Gastroesophageal sphincter (tissue), 3 donors: ENCODE results near the gene VPS13D.

Experiments
- CTCF ChIP-seq, 4 experiments: fragments of 200-600 bp in 2 of 4; fragments of 450-650 bp in 2 of 4; sonication (generic) in 1 of 4; IDR thresholded peaks; one replicate each; pipeline ENCODE4 v1.5.1; 2017 to 2019; ENCODE audit warnings: antibody characterized with exemption in 4 of 4, mild to moderate bottlenecking in 2 of 4, moderate library complexity in 2 of 4
- EP300 ChIP-seq: sonication (generic); formaldehyde crosslinking; IDR thresholded peaks from one replicate; pipeline ENCODE4 v1.6.1; 2017; ENCODE audit warnings: antibody characterized with exemption, mild to moderate bottlenecking
- POLR2AphosphoS5 ChIP-seq: sonication (generic); formaldehyde crosslinking; IDR thresholded peaks from one replicate; pipeline ENCODE4 v1.6.1; 2017; ENCODE audit warnings: antibody characterized with exemption

- TF ChIP-seq POLR2AphosphoS5 (peak; percentile 5), EP300 (no peak), CTCF (IDR thresholded peaks at IDR 0.05) (no peak)
Observed at GRCh38 chr1:12300706-12301105, 70.9 kb downstream of the VPS13D start.
